H1 (cell line): ENCODE measurements around the gene RWDD3. TPM values are rescaled to one million over a fixed set of nuclear protein-coding genes. Genes with fewer than 3 reads are reported as not detected.

ENCODE experiments used
- MAFK ChIP-seq: IDR thresholded peaks from 2 replicates; pipeline ENCODE4 v1.6.1; 2012; ENCODE audit warnings: low read depth, mild to moderate bottlenecking, improper control_type of control experiment, low read length
- polyA plus RNA-seq, 7 experiments: library from polyadenylated mRNA; depleted of rRNA in 3 of 7; stranded (reverse) in 5 of 7; unstranded in 2 of 7; fragments of >200 nt in 5 of 7; fragments of 200-250 nt in 2 of 7; gene quantifications; 1 replicate in 5 of 7; 2 replicates in 1 of 7; 4 replicates in 1 of 7; pipeline versions ENCODE4 v1.2.1 to v1.2.3, GENCODE V29; 2011 to 2013; ENCODE audit warnings: missing spikeins in 2 of 7, mixed read lengths in 2 of 7
- total RNA-seq: library from RNA; stranded (reverse); fragmentation: NEBNext Ultra II Directional; extraction: Animal tissue kit (Norgen Biotek cat#: 25700); gene quantifications from 2 replicates; pipeline ENCODE4 v1.2.1, GENCODE V29; 2021

RWDD3 gene
- total and polyA plus RNA-seq, 2 of the 8 experiments (the other 6 are each of a cell fraction or from before 2014, with no cell fraction given), result 7.9 to 14.5 TPM

- TF ChIP-seq MAFK, result no peak
- TF ChIP-seq, all 59 proteins: peak for 0
Measured at GRCh38 chr1:95237981-95238703, 4.1 kb downstream of the RWDD3 start (continued).
